ENCODE results near the gene RAET1E. TPM values are rescaled to one million over a fixed set of nuclear protein-coding genes. Genes with fewer than 3 reads are reported as not detected.
"Not testable (repeated sequence)": the region's sequence is repeated elsewhere in the genome, so short reads cannot be mapped to it uniquely, and the experiment has no call there.

The RAET1E gene
- total and polyA plus RNA-seq, 2 experiments from 2014 or later, result not detected

GRCh38 chr6:149854532-149854931 lies 43.4 kb downstream of the RAET1E start (continued):
- TF ChIP-seq ZNF462 (CRISPR knock-in tag; IDR thresholded peaks at IDR 0.05), result no peak
- no peak for TF ChIP-seq CTCF (conservative IDR thresholded peaks at IDR 0.05; ENCODE audit: low read depth in 2 of 2)

- ATAC-seq; H3K27me3 Mint-ChIP-seq (ENCODE audit: insufficient read depth, low read depth, poor library complexity); H2AFZ ChIP-seq; H4K20me1 ChIP-seq (replicated peaks; ENCODE audit: insufficient read depth); H3K36me3 Mint-ChIP-seq (ENCODE audit: low read depth); H3K4me2 ChIP-seq; H3K27ac Mint-ChIP-seq; H3K79me2 ChIP-seq (replicated peaks; ENCODE audit: insufficient read depth); DNase-seq (ENCODE audit: low spot score); H3K27me3 ChIP-seq (ENCODE audit: insufficient read depth); H3F3A ChIP-seq (replicated peaks; ENCODE audit: low read depth); H3K9me3 Mint-ChIP-seq; H3K4me3 Mint-ChIP-seq; H3K27ac ChIP-seq (ENCODE audit: low read depth); H3K4me3 ChIP-seq; H3K36me3 ChIP-seq (ENCODE audit: insufficient read depth); H3K9me2 ChIP-seq (ENCODE audit: insufficient read depth): not testable (repeated sequence)
- peaks cover 20% of the 10 kb centered on the region for H3K4me1 ChIP-seq (ENCODE audit: insufficient read depth)
- H3K4me1 Mint-ChIP-seq, result peaks cover 31% of the 10 kb centered on the region
These were observed 43.9 kb downstream of the RAET1E start for GRCh38 chr6:149854017-149854416.

- no peak overlapping the region for H3K27ac Mint-ChIP-seq
- no peaks in the 10 kb centered on the region for H3K36me3 Mint-ChIP-seq (ENCODE audit: low read depth)
- H3K4me1 Mint-ChIP-seq, result peaks cover 28% of the 10 kb centered on the region
These were observed 45.0 kb downstream of the RAET1E start for GRCh38 chr6:149852881-149853280.

More at GRCh38 chr6:149852881-149853280, 45.0 kb downstream of the RAET1E start:
- Histone ChIP-seq H3K27me3 (ENCODE audit: insufficient read depth) (no peaks in the 10 kb centered on the region), H3K79me2 (replicated peaks; ENCODE audit: insufficient read depth) (no peaks in the 10 kb centered on the region), H3K27ac (ENCODE audit: low read depth) (no peak overlapping the region), H4K20me1 (replicated peaks; ENCODE audit: insufficient read depth) (no peaks in the 10 kb centered on the region; the same call in 1 of the 2 replicates), H3F3A (replicated peaks; ENCODE audit: low read depth) (no peaks in the 10 kb centered on the region), H3K36me3 (ENCODE audit: insufficient read depth) (no peaks in the 10 kb centered on the region), H3K4me2 (no peak overlapping the region), H3K4me3 (no peak overlapping the region), H3K4me1 (ENCODE audit: insufficient read depth) (peaks cover 20% of the 10 kb centered on the region), H2AFZ (no peak overlapping the region), H3K9me2 (ENCODE audit: insufficient read depth) (no peaks in the 10 kb centered on the region)
- DNase-seq (ENCODE audit: low spot score) (no peak), ATAC-seq (no peak)
- Mint-ChIP-seq H3K4me3 (no peak overlapping the region), H3K27me3 (ENCODE audit: insufficient read depth, low read depth, poor library complexity) (no peaks in the 10 kb centered on the region), H3K9me3 (no peaks in the 10 kb centered on the region)
- TF ChIP-seq CREB1 (CRISPR knock-in tag; IDR thresholded peaks at IDR 0.05; ENCODE audit: low read depth) (no peak), CTCF (conservative IDR thresholded peaks at IDR 0.05; ENCODE audit: low read depth in 2 of 2) (no peak)
